Nephron progenitor cell (in vitro differentiated cells): ENCODE measurements around the gene HES5.
"Not testable (repeated sequence)": the region's sequence is repeated elsewhere in the genome, so short reads cannot be mapped to it uniquely, and the experiment has no call there.

Experiments used
- DNase-seq: peaks from one replicate; pipeline ENCODE4 v3.0.0; 2021
- H3K27ac Mint-ChIP-seq: 2 replicates; pipeline ENCODE4 v1.8.0; 2021; ENCODE audit warnings: mild to moderate bottlenecking, moderate library complexity, mixed read lengths
- H3K27me3 Mint-ChIP-seq: 2 replicates; pipeline ENCODE4 v1.8.0; 2021; ENCODE audit warnings: mild to moderate bottlenecking, low read depth, mixed read lengths; ENCODE audit not compliant: poor library complexity
- H3K36me3 Mint-ChIP-seq: 2 replicates; pipeline ENCODE4 v1.8.0; 2021; ENCODE audit warnings: low read depth, mixed read lengths
- H3K4me1 Mint-ChIP-seq: 2 replicates; pipeline ENCODE4 v1.8.0; 2021; ENCODE audit warnings: mixed read lengths
- H3K4me3 Mint-ChIP-seq: 2 replicates; pipeline ENCODE4 v1.8.0; 2021; ENCODE audit warnings: mild to moderate bottlenecking, moderate library complexity, mixed read lengths
- H3K9me3 Mint-ChIP-seq: 2 replicates; pipeline ENCODE4 v1.8.0; 2021; ENCODE audit warnings: mild to moderate bottlenecking, moderate library complexity, mixed read lengths
- CTCF ChIP-seq: fragments of 200-600 bp; sonication (generic); IDR thresholded peaks from 2 replicates; pipeline ENCODE4 v1.5.0; 2021; ENCODE audit warnings: antibody characterized with exemption

HES5 gene

GRCh38 chr1:2529784-2530512 is at the start of gene HES5:
HES5 (minus strand) TSS chr1:2530263; CDS start chr1:2530164, 99 bp downstream.
- H3K9me3 Mint-ChIP-seq = no peaks in the 10 kb centered on the region
- DNase-seq = peak; percentile 59
- H3K36me3 Mint-ChIP-seq = no peaks in the 10 kb centered on the region
- no peak for TF ChIP-seq CTCF
- H3K27me3 Mint-ChIP-seq = peaks cover 78% of the 10 kb centered on the region
- H3K4me1 Mint-ChIP-seq = peaks cover 28% of the 10 kb centered on the region
- no peak within 1 kb of the TSS for H3K4me3 Mint-ChIP-seq
- no peak within 1 kb of the TSS for H3K27ac Mint-ChIP-seq

- Mint-ChIP-seq H3K9me3 (peaks cover 7% of the 10 kb centered on the region), H3K27me3 (peaks cover 12% of the 10 kb centered on the region), H3K4me1 (peaks cover 52% of the 10 kb centered on the region), H3K4me3 (no peak overlapping the region), H3K27ac (peak overlapping the region; percentile 67), H3K36me3 (no peaks in the 10 kb centered on the region)
- no peak for TF ChIP-seq CTCF
- DNase-seq = no peak
These were observed 48.7 kb upstream of the HES5 start for GRCh38 chr1:2578758-2579118.

GRCh38 chr1:2577565-2578075 is 47.6 kb upstream of the HES5 start:
- DNase-seq, H3K4me3 Mint-ChIP-seq, H3K27ac Mint-ChIP-seq, H3K36me3 Mint-ChIP-seq: not testable (repeated sequence)
- peaks cover 16% of the 10 kb centered on the region for H3K27me3 Mint-ChIP-seq
- peaks cover 18% of the 10 kb centered on the region for H3K9me3 Mint-ChIP-seq
- H3K4me1 Mint-ChIP-seq = peaks cover 47% of the 10 kb centered on the region

- no peak for TF ChIP-seq CTCF
- Mint-ChIP-seq H3K4me3 (no peak overlapping the region), H3K27ac (no peak overlapping the region), H3K9me3 (peaks cover 20% of the 10 kb centered on the region), H3K27me3 (peaks cover 12% of the 10 kb centered on the region), H3K36me3 (no peaks in the 10 kb centered on the region), H3K4me1 (peaks cover 40% of the 10 kb centered on the region)
- DNase-seq = no peak
These were observed 46.0 kb upstream of the HES5 start for GRCh38 chr1:2575801-2576663.

GRCh38 chr1:2574350-2574749 is 44.3 kb upstream of the HES5 start:
- peaks cover 20% of the 10 kb centered on the region for H3K9me3 Mint-ChIP-seq
- no peak overlapping the region for H3K27ac Mint-ChIP-seq
- no peak for TF ChIP-seq CTCF
- no peak overlapping the region for H3K4me3 Mint-ChIP-seq
- no peak for DNase-seq
- no peaks in the 10 kb centered on the region for H3K36me3 Mint-ChIP-seq
- peaks cover 45% of the 10 kb centered on the region for H3K4me1 Mint-ChIP-seq
- H3K27me3 Mint-ChIP-seq = peaks cover 8% of the 10 kb centered on the region

- Mint-ChIP-seq H3K27ac (no peak overlapping the region), H3K36me3 (no peaks in the 10 kb centered on the region), H3K9me3 (peaks cover 20% of the 10 kb centered on the region), H3K4me3 (no peak overlapping the region), H3K4me1 (peaks cover 42% of the 10 kb centered on the region), H3K27me3 (peaks cover 8% of the 10 kb centered on the region)
- TF ChIP-seq CTCF = no peak
- DNase-seq = no peak
These were observed 43.3 kb upstream of the HES5 start for GRCh38 chr1:2573250-2573920.
